ENCODE data around the gene PPP2R2C. TPM values are rescaled to one million over a fixed set of nuclear protein-coding genes. Genes with fewer than 3 reads are reported as not detected.
A peak's percentile ranks its signal among the peaks of the same experiment; 100 is the strongest.

PPP2R2C gene
- total RNA-seq, 1 experiment from 2014 or later, result 8.1 TPM

GRCh38 chr4:6324999-6325787, 147.2 kb downstream of the PPP2R2C start:
- no peak for DNase-seq
- no peak overlapping the region for H3K23ac ChIP-seq (ENCODE audit: insufficient read length, low read depth, low read length)
- H3K4ac ChIP-seq (ENCODE audit: low read depth, low read length), result no peak overlapping the region
- no peak overlapping the region for H3K4me2 ChIP-seq (ENCODE audit: insufficient read depth, insufficient read length, low read length)
- H2AK5ac ChIP-seq (ENCODE audit: insufficient read length, low read length), result no peak overlapping the region
- H2BK5ac ChIP-seq (ENCODE audit: insufficient read length, low read length), result no peak overlapping the region
- H3K79me1 ChIP-seq (ENCODE audit: insufficient read depth, low read depth, low read length, poor library complexity, severe bottlenecking), result no peaks in the 10 kb centered on the region
- H4K91ac ChIP-seq (ENCODE audit: insufficient read length, low read depth, low read length), result no peak overlapping the region
- H3K18ac ChIP-seq (ENCODE audit: insufficient read length, low read depth, low read length), result no peak overlapping the region
- H3K23me2 ChIP-seq (ENCODE audit: insufficient read length, low read depth, low read length, poor library complexity, severe bottlenecking), result no peaks in the 10 kb centered on the region
- H4K20me1 ChIP-seq (ENCODE audit: control insufficient read depth, insufficient read depth, insufficient read length), result no peaks in the 10 kb centered on the region
- TF ChIP-seq CTCF (conservative IDR thresholded peaks at IDR 0.05), result no peak
- no peak overlapping the region for H4K8ac ChIP-seq (replicated peaks; ENCODE audit: insufficient read length, low read depth, low read length)
- no peak overlapping the region for H2BK120ac ChIP-seq (ENCODE audit: low read depth, low read length, poor library complexity, severe bottlenecking)
- no peak overlapping the region for H2BK15ac ChIP-seq (ENCODE audit: low read depth, low read length)
- WGBS (ENCODE audit: extremely low coverage, insufficient read length, low lambda C conversion rate), result no CpG with 5 or more reads among the region's 22 CpGs
- no peaks in the 10 kb centered on the region for H3K79me2 ChIP-seq (ENCODE audit: insufficient read depth, low read length)
- no peak overlapping the region for H3K9ac ChIP-seq (ENCODE audit: extremely low read depth, insufficient read length, low read length)
- H3K4me1 ChIP-seq (ENCODE audit: insufficient read depth, low read length), result no peaks in the 10 kb centered on the region
- H3K27ac Mint-ChIP-seq, result peak overlapping the region in 1 of 3 experiments; percentile 70; a peak in 1 of 7 replicates
- peaks cover 13 to 18% of the 10 kb centered on the region in 2 experiments for H3K4me1 Mint-ChIP-seq
- H3K9me3 Mint-ChIP-seq, result no peaks in the 10 kb centered on the region; a peak in 1 of 5 replicates
- no peaks in the 10 kb centered on the region for H3K27me3 ChIP-seq (ENCODE audit: insufficient read depth, low read length)
- H2BK12ac ChIP-seq (ENCODE audit: insufficient read length, low read depth, low read length), result no peak overlapping the region
- H2AFZ ChIP-seq (ENCODE audit: low read length), result no peak overlapping the region
- H3K9me3 ChIP-seq (ENCODE audit: control insufficient read depth, low read depth, low read length), result no peaks in the 10 kb centered on the region
- no peak overlapping the region for H3K4me3 Mint-ChIP-seq
- no peak overlapping the region for H3K14ac ChIP-seq (ENCODE audit: insufficient read depth, low read length)
- no peak overlapping the region for H3K56ac ChIP-seq (ENCODE audit: insufficient read length, low read depth, low read length)
- no peak overlapping the region for H4K5ac ChIP-seq (ENCODE audit: insufficient read length, low read depth, low read length)
- no peak overlapping the region for H2BK20ac ChIP-seq (ENCODE audit: low read depth, low read length, poor library complexity, severe bottlenecking)
- no peak overlapping the region for H3T11ph ChIP-seq (ENCODE audit: low read length)
- H3K27me3 Mint-ChIP-seq (ENCODE audit: low read depth), result peaks cover 1% of the 10 kb centered on the region; the same call in 1 of the 2 replicates
- no peak overlapping the region for H3K27ac ChIP-seq (ENCODE audit: insufficient read length, low read depth, low read length)
- peaks cover 0 to 5% (median 3%) of the 10 kb centered on the region in 3 experiments; a peak in 4 of 7 replicates for H3K36me3 Mint-ChIP-seq (ENCODE audit: insufficient read depth in 1 of 3, low read depth in 3 of 3)

All from H9 (cell line).